Measurements from ENCODE around the gene TMEM115.

The TMEM115 gene

GRCh38 chr3:50330330-50330729, 29.0 kb downstream of the TMEM115 start:
- no peak for DNase-seq

- peak; percentile 96 for DNase-seq
Measured at GRCh38 chr3:50327943-50328691, 31.2 kb downstream of the TMEM115 start, which contains the start of gene TUSC2. TSS of gene TUSC2 (minus strand) at chr3:50328223. CDS start at chr3:50328099, 124 bp downstream.

GRCh38 chr3:50327129-50327528, 32.2 kb downstream of the TMEM115 start:
- DNase-seq, result no peak

GRCh38 chr3:50326182-50326541, 33.2 kb downstream of the TMEM115 start:
- no peak for DNase-seq

- DNase-seq, result no peak
Measured at GRCh38 chr3:50325497-50326181, 33.7 kb downstream of the TMEM115 start.

- DNase-seq, result no peak
Measured at GRCh38 chr3:50325113-50325480, 34.2 kb downstream of the TMEM115 start.

- DNase-seq, result peak; percentile 74
Measured at GRCh38 chr3:50324351-50325112, 34.8 kb downstream of the TMEM115 start.

- no peak for DNase-seq
Measured at GRCh38 chr3:50323614-50324199, 35.6 kb downstream of the TMEM115 start.

- no peak for DNase-seq
Measured at GRCh38 chr3:50323092-50323600, 36.2 kb downstream of the TMEM115 start.

- no peak for DNase-seq
Measured at GRCh38 chr3:50322386-50323091, 36.8 kb downstream of the TMEM115 start, which contains the start of gene HYAL2. TSS of gene HYAL2 (minus strand) at chr3:50322745. CDS start at chr3:50320489, 2,256 bp downstream.

GRCh38 chr3:50322115-50322385, 37.3 kb downstream of the TMEM115 start:
- DNase-seq, result no peak

GRCh38 chr3:50321336-50322114, 37.8 kb downstream of the TMEM115 start:
- peak; percentile 95 for DNase-seq

- DNase-seq, result no peak
Measured at GRCh38 chr3:50320853-50321335, 38.4 kb downstream of the TMEM115 start.

GRCh38 chr3:50319894-50320625, 39.3 kb downstream of the TMEM115 start:
- no peak for DNase-seq

- no peak for DNase-seq
Measured at GRCh38 chr3:50319181-50319893, 40.0 kb downstream of the TMEM115 start.

GRCh38 chr3:50318615-50319014, 40.7 kb downstream of the TMEM115 start:
- no peak for DNase-seq

GRCh38 chr3:50318163-50318562, 41.2 kb downstream of the TMEM115 start:
- no peak for DNase-seq

- no peak for DNase-seq
Measured at GRCh38 chr3:50317300-50317699, 42.0 kb downstream of the TMEM115 start.

- DNase-seq, result no peak
Measured at GRCh38 chr3:50316657-50317242, 42.6 kb downstream of the TMEM115 start.

GRCh38 chr3:50314816-50315215, 44.5 kb downstream of the TMEM115 start:
- no peak for DNase-seq
